Lung (tissue), 12 donors: ENCODE results near the gene PHF12. TPM values are rescaled to one million over a fixed set of nuclear protein-coding genes. Genes with fewer than 3 reads are reported as not detected.
A peak's percentile ranks its signal among the peaks of the same experiment; 100 is the strongest.

Experiments
- ATAC-seq: fragments of 200-7000 bp; cut with Tn5 transposase; one replicate; pipeline ENCODE4 v1.9.1; 2020; ENCODE audit warnings: moderate number of reproducible peaks; ENCODE audit not compliant: insufficient read depth, low FRiP score
- DNase-seq, 3 donors: peaks; one replicate each; pipeline ENCODE4 v3.0.0-alpha.2; 2013 to 2017
- H3K27ac ChIP-seq, 2 donors: one replicate each; pipeline ENCODE4 v1.5.1; 2013; ENCODE audit warnings: mild to moderate bottlenecking in 2 of 2, moderate library complexity in 2 of 2, control low read depth in 1 of 2, inconsistent platforms in 1 of 2, low read depth in 1 of 2, low read length in 1 of 2
- H3K27me3 ChIP-seq, 3 donors: one replicate each; pipeline ENCODE4 v1.5.1; 2013; ENCODE audit warnings: low read length in 2 of 3; ENCODE audit not compliant: control insufficient read depth in 3 of 3, insufficient read depth in 3 of 3
- H3K36me3 ChIP-seq, 4 donors: one replicate each; pipeline ENCODE4 v1.5.1; 2013; ENCODE audit warnings: low read length in 4 of 4, mild to moderate bottlenecking in 1 of 4, moderate library complexity in 1 of 4; ENCODE audit not compliant: control insufficient read depth in 4 of 4, insufficient read depth in 4 of 4
- H3K4me1 ChIP-seq, 5 donors: one replicate each; pipeline ENCODE4 v1.5.1; 2013; ENCODE audit warnings: low read length in 5 of 5, mild to moderate bottlenecking in 2 of 5, moderate library complexity in 1 of 5; ENCODE audit not compliant: control insufficient read depth in 5 of 5, insufficient read depth in 5 of 5
- H3K4me3 ChIP-seq: one replicate; pipeline ENCODE4 v1.5.1; 2013; ENCODE audit warnings: mild to moderate bottlenecking, control low read depth, moderate library complexity
- H3K9ac ChIP-seq, 2 donors: one replicate each; pipeline ENCODE4 v1.5.1; 2013; ENCODE audit warnings: low read length in 2 of 2, control low read depth in 1 of 2; ENCODE audit not compliant: insufficient read depth in 1 of 2
- H3K9me3 ChIP-seq, 4 donors: one replicate each; pipeline ENCODE4 v1.5.1; 2013; ENCODE audit warnings: low read length in 3 of 4, mild to moderate bottlenecking in 1 of 4, moderate library complexity in 1 of 4; ENCODE audit not compliant: control insufficient read depth in 4 of 4, insufficient read depth in 3 of 4
- WGBS, 2 donors: extraction: QIAGEN DNeasy Blood & Tissue Kit; methylation state at CpG; one replicate each; pipeline ENCODE4 v1.1.7; 2013; 5-methylcytosine and 5-hydroxymethylcytosine counted together
- polyA plus RNA-seq, 2 donors: library from polyadenylated mRNA; stranded (reverse); fragments of 200-250 nt; gene quantifications; one replicate each; pipeline ENCODE4 v1.2.1, GENCODE V29; 2013
- total RNA-seq, 2 donors: library from RNA; depleted of rRNA in 1 of 2; stranded (reverse); fragments of >200 nt in 1 of 2; gene quantifications; one replicate each; pipeline ENCODE4 v1.2.1, GENCODE V29; 2014 to 2021
- TF ChIP-seq, protein P1 (sequence below): IDR thresholded peaks from 2 replicates; pipeline ENCODE4 v1.5.1; 2012; ENCODE audit warnings: mild to moderate bottlenecking; ENCODE audit errors: control extremely low read depth, extremely low read depth
- donor health status: control.
- donor health status: control.
- donor health status: Bipolar disorder and iron deficiency.
- donor health status: healthy.
- donor health status: DM: yes; HTN: yes; CAD: no.

Gene PHF12
- total and polyA plus RNA-seq, 4 donors = 12.6 to 59.1 (median 37.3) TPM

DNA sequence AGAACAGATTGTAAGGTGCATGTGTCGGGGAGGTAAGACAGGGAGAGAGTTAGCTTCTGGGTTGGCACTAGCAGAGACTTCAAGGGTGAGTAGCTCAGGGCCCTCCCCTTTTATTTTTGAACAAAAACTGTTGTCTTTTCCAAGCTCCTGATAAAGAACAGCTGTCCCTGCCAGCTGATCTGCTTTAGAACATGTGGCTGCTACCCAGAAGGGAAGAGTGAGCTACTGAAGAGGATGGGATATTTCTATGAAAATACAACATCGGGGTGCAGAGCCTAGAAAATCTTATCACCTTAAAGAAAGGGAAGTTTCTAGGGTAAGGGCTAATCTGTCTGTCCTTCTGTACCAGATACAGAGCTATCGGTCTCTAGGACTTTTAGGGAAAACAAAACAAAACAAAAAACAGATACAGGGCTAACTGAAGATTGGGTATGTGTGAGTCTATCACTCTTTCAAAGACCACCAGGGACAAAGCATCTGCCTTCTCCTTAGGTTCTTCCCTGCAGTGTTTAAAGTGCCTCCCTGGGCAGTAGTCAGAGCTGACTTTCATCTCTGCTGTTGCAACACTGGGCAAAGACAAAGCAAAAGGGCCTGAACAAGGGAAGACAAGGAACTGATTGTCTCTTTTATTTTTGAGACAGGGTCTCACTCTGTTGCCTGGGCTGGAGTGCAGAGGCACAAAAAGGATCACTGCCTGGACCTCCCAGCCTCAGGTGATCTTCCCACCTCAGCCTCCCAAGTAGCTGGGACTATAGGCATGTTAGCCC, 43.4 kb downstream of the PHF12 start:
- Histone ChIP-seq H3K4me3 (no peak overlapping the region), H3K27ac (peak overlapping the region in 1 of 2 donors; percentile 60), H3K4me1 (peaks cover 0 to 27% (median 12%) of the 10 kb centered on the region in 5 donors), H3K36me3 (peaks cover 14 to 53% (median 44%) of the 10 kb centered on the region in 4 donors), H3K9me3 (no peaks in the 10 kb centered on the region), H3K27me3 (no peaks in the 10 kb centered on the region), H3K9ac (no peak overlapping the region)
- no peak for ATAC-seq
- WGBS, 2 donors = 83 to 86% methylated on average over 3 of the region's 3 CpGs
- DNase-seq = peak; percentile 42 to 88 (median 77)
- TF ChIP-seq, protein P1, sequence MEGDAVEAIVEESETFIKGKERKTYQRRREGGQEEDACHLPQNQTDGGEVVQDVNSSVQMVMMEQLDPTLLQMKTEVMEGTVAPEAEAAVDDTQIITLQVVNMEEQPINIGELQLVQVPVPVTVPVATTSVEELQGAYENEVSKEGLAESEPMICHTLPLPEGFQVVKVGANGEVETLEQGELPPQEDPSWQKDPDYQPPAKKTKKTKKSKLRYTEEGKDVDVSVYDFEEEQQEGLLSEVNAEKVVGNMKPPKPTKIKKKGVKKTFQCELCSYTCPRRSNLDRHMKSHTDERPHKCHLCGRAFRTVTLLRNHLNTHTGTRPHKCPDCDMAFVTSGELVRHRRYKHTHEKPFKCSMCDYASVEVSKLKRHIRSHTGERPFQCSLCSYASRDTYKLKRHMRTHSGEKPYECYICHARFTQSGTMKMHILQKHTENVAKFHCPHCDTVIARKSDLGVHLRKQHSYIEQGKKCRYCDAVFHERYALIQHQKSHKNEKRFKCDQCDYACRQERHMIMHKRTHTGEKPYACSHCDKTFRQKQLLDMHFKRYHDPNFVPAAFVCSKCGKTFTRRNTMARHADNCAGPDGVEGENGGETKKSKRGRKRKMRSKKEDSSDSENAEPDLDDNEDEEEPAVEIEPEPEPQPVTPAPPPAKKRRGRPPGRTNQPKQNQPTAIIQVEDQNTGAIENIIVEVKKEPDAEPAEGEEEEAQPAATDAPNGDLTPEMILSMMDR = no peak

DNA sequence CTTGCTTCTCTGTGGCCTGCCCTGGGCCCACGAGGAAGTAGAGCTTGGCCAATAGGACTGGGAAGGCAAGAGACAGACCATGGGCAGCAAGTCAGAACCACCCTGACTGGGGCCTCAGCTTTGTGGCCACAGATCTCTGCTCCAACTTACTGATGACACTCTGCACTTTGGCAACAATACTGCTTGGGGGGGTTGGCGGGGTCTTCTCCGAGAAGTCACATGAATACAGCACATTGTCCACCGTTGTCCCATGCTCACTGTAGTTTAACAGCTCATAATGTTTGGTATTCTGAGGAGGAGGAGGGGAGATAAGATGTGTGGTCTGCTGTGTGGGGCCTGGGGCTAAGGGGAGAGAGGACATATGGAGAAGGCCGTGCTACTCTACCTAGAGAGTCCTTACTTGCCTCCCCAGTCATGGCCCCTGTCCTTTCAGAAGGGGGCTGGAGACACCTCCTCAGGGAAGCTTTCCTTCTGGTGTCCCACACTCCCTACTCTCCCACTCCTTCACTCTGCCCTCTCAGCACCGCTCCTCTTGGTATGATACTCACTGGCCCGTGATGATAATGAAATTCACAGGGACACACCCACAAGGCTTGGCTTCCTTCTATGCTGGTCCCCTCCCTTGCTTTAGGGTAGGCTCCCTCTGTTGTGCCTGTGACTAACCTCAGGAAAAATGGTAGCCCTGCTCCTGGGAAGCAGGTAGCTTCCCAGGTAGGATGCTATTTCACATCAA, 44.4 kb downstream of the PHF12 start:
- Histone ChIP-seq H3K9me3 (no peaks in the 10 kb centered on the region), H3K27me3 (no peaks in the 10 kb centered on the region), H3K27ac (no peak overlapping the region), H3K36me3 (peaks cover 12 to 44% (median 35%) of the 10 kb centered on the region in 4 donors), H3K4me1 (peaks cover 0 to 31% (median 7%) of the 10 kb centered on the region in 5 donors), H3K9ac (no peak overlapping the region), H3K4me3 (no peak overlapping the region)
- 76 to 80% methylated on average over 7 of the region's 7 CpGs for WGBS, 2 donors
- ATAC-seq = no peak
- peak; percentile 46 to 68 (median 62) for DNase-seq
- TF ChIP-seq, protein P1 = no peak

DNA sequence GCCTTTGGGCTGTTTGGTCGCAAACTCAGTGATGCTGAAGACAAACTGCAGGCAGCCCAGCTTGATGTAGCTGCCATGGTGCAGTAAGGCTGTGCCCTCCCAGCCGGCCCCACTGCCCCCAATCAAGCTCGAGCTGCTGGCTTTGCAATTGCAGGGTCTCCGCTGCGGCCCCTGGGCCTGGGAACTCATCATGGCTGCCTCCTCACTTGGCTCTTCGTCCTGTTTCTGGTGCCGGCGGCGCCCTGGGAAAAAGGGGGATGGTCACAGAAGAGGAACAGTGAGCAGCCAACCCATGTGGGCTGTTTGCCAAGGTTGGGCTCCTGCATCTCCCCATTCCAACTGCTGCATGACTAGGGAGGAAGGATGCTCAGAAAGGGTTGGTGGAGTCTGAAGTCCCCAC, 45.0 kb downstream of the PHF12 start:
- DNase-seq = peak; percentile 41 to 57 (median 53)
- TF ChIP-seq, protein P1 = no peak
- ATAC-seq = no peak
- no peak overlapping the region for H3K9ac ChIP-seq
- H3K4me3 ChIP-seq = no peak overlapping the region
- H3K27ac ChIP-seq = no peak overlapping the region
- H3K9me3 ChIP-seq = no peaks in the 10 kb centered on the region
- H3K27me3 ChIP-seq = no peaks in the 10 kb centered on the region
- H3K36me3 ChIP-seq = peaks cover 12 to 38% (median 32%) of the 10 kb centered on the region in 4 donors
- H3K4me1 ChIP-seq = peaks cover 0 to 31% (median 5%) of the 10 kb centered on the region in 5 donors
- 81 to 82% methylated on average over 9 of the region's 9 CpGs for WGBS, 2 donors
